Measurements from ENCODE around the gene RAD51B.

The RAD51B gene

GRCh38 chr14:68532496-68532895 lies 712.9 kb downstream of the RAD51B start:
- no peak for DNase-seq (ENCODE audit: low read depth)

GRCh38 chr14:68534276-68534675 lies 714.7 kb downstream of the RAD51B start:
- DNase-seq (ENCODE audit: low read depth): no peak

GRCh38 chr14:68535404-68536017 lies 715.9 kb downstream of the RAD51B start:
- peak; percentile 79 for DNase-seq (ENCODE audit: low read depth)

DNA sequence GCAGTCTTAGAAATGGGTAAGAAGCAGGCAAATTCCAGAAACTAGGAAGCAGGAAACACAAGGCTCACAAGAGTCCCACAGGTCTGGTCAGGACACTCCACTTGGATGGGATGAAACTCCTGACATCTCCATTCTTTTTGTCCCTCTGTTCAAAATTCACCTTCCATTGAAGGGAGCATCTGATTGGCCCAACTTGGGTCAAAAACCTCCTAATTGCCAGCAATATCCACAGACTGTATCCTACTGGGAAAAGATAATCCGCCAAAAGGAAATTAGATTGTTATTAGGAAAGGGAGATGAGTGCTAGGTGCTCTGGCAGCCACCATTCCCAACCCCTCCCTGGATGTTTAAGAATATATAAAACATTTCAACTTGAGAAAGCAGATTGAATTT lies 716.4 kb downstream of the RAD51B start:
- DNase-seq (ENCODE audit: low read depth): no peak

GRCh38 chr14:68538639-68539038 lies 719.1 kb downstream of the RAD51B start:
- DNase-seq (ENCODE audit: low read depth): no peak

GRCh38 chr14:68539241-68539737 lies 719.7 kb downstream of the RAD51B start:
- DNase-seq (ENCODE audit: low read depth): no peak

GRCh38 chr14:68539789-68540188 lies 720.2 kb downstream of the RAD51B start:
- no peak for DNase-seq (ENCODE audit: low read depth)

DNA sequence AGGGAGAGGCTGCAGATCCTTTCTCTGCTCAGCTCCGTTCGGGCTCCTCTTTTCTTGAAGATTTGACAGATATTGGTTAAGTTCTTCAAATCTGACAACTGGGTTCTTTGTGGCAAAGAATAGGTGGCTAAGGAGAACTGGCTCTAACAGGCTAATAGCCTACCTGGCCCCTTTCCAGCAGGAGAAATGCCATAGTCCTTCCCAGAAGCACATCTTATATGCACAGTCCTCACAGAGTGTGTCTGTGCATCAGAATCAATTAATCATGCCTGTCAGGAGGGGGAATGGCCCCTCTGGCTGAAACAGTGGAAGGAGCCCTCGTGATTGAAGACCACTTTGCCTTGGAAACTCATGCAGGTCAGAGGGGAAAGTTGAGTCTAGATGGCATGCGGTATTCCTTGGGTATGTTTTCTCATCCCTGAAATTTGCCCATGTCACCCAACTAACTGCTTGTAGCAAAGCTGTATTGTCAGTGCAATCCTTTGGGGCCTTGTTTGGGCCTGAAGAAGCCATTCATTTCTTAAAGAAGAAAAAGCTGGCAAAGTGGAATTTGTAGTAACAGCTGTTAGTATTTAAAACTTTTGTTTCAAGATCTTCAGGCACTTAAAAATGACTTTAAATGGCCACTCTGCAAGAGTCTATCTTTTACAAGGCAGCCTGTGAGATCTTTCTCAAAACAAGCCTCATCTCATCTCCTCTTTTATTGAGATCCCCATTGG lies 721.8 kb downstream of the RAD51B start:
- DNase-seq (ENCODE audit: low read depth): no peak

GRCh38 chr14:68542346-68542745 lies 722.8 kb downstream of the RAD51B start:
- DNase-seq (ENCODE audit: low read depth): no peak

DNA sequence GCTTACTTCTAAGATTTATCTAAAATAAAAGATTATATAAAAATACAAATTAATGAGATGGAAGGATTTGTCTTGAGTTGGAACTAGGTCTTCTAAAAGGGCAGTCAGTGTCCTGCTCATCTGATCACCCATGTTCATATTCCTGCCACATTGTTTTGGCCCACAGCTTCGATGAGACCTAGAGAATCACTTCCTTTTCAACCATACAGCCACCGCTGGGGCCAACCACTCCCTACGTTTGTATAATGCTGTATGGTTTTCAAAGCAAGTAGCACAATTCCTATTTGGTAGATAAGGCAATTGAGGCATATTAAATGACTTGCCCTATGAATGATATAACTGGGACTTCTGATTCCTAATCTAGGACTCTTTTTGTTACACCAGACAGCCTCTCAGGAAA lies 723.9 kb downstream of the RAD51B start:
- DNase-seq (ENCODE audit: low read depth): no peak

- DNase-seq (ENCODE audit: low read depth): peak; percentile 99
Measured at GRCh38 chr14:68544081-68544892, 724.7 kb downstream of the RAD51B start.

- peak; percentile 83 for DNase-seq (ENCODE audit: low read depth)
Measured at GRCh38 chr14:68546839-68547238, 727.3 kb downstream of the RAD51B start.

DNA sequence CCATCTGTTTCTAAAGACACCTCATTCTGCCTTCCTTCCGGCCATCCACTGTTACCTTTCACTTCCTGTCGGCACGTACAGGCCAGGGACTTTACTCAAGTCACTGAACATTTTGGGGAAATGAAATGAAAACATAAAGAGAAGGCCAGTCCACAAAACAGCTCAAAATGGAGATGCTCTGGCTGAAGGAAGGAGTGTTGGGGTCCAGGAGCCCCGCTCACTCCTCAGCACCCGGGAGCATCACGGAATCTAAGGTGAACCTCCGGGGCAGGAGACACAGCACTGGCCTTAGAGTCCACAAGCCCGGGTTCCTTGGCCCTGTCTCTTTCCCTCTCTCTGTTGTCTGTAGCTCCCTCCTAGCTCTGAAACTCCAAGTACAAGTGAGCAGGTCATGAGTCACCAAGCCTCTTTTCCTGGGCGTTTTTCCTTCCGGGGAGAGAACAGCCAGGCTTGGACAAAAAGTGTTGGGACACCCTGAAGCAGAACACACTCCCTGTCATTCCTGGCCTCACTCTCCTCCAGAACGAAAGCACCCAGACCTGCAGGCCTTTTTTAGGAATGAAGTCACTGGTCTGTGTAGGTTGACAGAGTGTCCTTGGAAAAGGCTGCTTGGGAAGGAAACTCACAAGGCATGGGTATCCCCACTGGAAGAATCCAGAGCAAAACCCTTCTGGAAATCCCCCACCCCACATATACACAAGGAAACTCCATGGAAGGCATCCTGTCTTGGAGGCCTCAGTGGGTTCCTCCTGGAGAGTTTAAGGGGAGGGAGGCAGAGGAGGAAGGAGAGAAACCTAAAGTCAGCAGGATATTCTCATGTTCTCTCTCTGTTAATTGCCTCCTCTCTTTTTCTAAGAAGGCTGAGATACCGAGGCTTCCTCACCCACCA lies 728.0 kb downstream of the RAD51B start:
- DNase-seq (ENCODE audit: low read depth): peak; percentile 94

DNA sequence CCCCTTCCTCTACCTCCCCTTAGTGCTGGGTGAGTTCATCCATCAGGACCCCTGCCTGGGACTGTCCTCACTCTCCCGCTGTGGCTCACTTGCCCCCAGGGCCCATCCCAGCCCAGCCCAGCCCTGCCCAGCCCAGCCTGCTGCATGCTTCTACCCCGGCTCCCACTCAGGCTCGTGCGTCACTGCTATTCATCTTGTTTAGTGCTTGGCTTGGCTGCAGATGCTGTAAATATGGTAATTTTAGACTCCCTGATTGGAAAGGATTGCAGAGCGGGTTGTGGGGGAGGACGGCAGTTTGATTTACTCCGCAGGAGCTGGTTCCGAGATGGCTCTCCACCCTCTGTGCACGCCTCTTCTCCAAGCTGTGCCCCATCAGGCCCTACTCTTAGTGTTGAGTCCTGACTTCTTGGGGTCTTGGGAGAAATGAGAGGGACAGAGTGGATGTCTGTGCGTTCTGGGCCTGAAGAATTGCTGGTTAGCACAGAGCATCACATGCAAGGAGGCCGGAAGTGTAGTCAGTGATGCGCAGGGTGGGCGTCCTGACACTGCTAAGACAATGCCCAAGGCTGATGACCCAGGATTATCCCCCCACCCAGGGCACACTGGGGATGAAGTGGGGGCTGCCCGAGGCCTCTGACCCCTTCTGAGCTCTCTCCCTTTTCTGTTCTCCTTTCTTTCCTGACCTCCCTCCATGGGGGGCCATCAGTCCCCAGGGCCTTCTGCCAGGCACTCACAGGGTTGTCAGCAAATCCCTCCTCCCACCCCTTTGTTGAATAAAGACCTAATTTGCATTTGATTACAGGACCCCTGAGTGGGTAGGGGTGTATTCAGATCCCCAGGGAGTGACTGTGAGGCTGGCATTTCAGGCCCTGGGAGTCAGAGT lies 728.9 kb downstream of the RAD51B start:
- DNase-seq (ENCODE audit: low read depth): peak; percentile 97

DNA sequence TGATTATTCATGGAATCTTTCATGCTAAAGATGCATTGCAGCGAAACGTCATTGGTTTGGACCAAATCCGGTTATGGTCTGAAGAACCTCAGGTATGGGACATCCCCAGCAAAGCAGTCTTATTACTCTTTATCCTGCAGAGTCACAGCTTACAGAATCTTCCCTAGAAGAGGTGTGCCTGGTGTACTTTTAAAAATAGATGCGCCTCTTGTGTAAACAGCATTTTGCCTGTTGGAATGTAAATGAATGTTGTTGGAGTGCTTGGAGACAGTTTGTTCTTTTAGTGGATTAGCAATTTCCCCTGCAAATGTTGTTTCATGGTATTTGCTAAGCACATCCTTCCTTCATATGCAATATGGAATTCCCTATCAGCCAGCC lies 730.7 kb downstream of the RAD51B start:
- no peak for DNase-seq (ENCODE audit: low read depth)

GRCh38 chr14:68551045-68551683 lies 731.6 kb downstream of the RAD51B start:
- no peak for DNase-seq (ENCODE audit: low read depth)

- no peak for DNase-seq (ENCODE audit: low read depth)
Measured at GRCh38 chr14:68552075-68552474, 732.5 kb downstream of the RAD51B start.

DNA sequence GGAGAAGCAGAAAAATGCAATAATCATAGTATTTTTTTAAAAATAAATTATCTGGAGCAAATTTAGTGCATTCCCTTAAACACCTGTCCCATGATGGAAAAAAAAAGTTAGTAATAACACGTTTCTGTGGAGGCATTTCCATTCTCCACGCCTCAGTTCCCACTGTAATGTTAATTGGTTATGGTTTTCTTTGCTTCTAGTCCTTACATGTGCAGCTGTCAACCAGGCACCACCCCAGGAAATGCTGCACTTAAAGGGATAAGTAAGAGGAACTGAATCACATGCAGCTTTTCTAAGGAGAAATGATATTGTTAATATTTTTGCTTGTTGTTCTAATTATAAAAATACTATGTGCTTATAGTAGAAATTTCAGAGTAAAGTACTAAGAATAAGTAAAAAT lies 733.0 kb downstream of the RAD51B start:
- DNase-seq (ENCODE audit: low read depth): no peak

- no peak for DNase-seq (ENCODE audit: low read depth)
Measured at GRCh38 chr14:68553311-68553710, 733.7 kb downstream of the RAD51B start.

- no peak for DNase-seq (ENCODE audit: low read depth)
Measured at GRCh38 chr14:68554231-68554630, 734.7 kb downstream of the RAD51B start.
